Effector CD8-positive, alpha-beta T cell (primary cell): ENCODE data around the gene SRSF6.
"Not testable (repeated sequence)": the region's sequence is repeated elsewhere in the genome, so short reads cannot be mapped to it uniquely, and the experiment has no call there.

Experiments used
- DNase-seq: peaks from one replicate; lab custom pipeline; 2025; lab: John Stamatoyannopoulos, UW
- total RNA-seq, 4 experiments: gene quantifications; one replicate each; lab custom pipeline; 2026; lab: John Stamatoyannopoulos, UW

The SRSF6 gene
- total RNA-seq = 124 to 184 (median 157) reads per million in 4 experiments

DNA sequence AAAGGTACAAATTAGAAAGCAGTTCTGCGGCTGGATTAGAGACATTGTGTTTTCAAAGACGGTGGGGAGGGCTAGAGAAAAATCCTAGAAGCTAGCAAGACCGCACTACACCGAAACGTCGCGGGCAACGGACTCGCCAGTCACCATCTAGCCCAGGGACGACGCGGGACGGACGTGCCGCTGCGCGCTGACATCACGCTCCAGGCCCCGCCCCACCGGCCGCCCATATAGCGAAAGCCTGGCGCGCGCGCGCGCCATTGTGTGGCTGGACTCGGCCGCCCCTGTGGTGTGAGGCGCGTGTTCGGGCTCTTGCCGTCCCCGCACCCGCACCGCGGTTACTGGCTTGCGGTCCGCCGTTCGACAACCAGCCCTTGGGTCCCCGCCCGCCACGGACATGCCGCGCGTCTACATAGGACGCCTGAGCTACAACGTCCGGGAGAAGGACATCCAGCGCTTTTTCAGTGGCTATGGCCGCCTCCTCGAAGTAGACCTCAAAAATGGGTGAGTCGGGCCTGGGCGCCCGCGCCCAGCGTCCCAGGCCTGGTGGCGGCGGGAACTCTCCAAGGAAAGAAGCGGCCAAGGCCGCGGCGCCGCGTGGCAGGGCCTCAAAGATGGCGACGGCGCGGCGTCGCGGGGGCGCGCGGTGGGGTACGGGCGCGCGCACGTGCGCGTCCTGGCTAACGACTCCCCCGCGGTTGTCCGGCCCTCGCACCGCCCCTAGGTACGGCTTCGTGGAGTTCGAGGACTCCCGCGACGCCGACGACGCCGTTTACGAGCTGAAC lies at the start of gene SRSF6:
SRSF6 (plus strand) TSS at position 257 of the 782 bp plus-strand sequence; CDS start at position 395, 138 bp downstream.
- peak; percentile 86 for DNase-seq

DNA sequence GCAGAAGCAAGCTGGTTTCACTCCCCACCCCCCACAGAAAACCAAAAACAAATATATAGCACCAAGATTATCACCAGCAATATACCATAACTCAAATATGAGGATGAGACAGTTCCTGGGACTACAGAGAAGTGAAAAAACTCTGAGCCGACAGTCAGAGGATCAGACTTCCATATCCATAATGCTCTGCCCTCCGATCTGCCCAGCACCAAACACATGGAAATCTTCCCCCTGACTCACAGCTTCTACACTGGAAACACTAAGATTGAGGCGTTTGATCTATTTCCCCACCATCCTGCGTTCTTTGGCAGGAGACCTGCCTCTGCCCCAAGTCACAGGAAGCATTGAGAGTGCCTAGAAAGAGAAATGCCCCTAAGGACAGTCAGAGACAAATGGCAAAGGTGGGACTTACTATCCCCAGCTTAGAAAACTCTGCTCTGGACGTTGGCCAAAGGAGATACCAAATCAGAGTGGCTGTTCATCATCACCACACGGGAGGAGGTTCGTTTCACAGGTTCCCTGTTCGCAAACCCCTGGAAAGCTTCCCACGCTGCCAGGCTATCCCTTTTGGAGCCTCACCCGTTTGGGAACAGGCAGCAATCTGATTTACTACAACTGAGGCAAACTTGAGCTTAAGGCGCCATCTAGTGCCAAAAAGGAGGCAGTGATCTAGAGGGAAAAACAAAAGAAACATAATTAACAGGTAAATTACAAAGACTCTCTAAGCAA lies 48.7 kb upstream of the SRSF6 start:
- DNase-seq = no peak

DNA sequence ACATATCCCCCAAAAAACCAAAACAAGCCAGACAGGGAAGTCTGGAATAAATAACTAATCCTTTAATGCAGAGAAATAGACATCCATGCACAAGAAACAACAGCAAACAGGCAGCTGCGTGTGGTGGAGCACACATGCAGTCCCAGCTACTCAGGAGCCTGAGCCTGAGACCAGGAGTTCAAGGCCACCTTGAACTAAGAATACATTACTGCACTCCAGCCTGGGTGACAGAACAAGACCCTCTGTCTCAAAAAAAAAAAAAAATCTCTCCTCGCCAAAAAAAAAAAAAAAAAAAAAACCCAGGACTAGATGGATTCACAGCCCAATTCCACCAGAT lies 48.2 kb upstream of the SRSF6 start:
- DNase-seq = no peak

DNA sequence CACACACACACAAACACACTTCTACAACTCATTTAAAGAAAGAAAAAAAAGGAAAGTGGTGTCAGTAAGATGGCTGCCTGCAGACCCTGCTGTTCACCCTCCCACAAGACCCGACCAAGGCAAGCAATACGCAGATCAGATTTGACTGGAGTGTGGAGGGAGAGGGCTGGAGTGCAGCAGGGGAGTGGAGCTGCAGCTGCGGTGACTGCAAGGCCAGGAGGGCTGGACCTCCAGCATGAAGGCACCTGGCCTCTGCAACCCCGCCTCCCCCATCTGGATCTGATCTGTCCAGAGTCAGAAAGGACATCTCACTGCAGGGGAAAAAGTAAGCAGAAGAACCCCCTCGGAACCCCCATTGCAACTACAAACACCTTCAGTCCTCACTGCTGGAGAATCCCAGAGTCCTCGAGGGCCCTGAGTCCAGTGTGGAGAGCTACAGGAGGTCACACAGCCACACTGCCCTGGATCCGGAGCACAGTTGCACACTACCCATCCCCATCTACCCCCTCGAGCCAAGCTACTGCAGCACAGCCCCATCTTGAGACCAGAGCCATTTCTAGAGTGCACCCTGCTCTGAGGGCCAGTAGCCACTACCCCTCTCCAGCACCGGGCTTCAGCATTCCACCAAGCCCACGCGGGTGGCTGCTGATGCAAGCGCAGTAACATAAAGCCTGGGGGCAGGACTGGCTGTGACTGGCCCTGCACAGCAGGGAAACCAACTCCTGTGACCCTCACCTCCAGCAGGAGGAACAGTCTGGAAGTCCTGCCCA lies 41.9 kb upstream of the SRSF6 start:
- DNase-seq = no peak

DNA sequence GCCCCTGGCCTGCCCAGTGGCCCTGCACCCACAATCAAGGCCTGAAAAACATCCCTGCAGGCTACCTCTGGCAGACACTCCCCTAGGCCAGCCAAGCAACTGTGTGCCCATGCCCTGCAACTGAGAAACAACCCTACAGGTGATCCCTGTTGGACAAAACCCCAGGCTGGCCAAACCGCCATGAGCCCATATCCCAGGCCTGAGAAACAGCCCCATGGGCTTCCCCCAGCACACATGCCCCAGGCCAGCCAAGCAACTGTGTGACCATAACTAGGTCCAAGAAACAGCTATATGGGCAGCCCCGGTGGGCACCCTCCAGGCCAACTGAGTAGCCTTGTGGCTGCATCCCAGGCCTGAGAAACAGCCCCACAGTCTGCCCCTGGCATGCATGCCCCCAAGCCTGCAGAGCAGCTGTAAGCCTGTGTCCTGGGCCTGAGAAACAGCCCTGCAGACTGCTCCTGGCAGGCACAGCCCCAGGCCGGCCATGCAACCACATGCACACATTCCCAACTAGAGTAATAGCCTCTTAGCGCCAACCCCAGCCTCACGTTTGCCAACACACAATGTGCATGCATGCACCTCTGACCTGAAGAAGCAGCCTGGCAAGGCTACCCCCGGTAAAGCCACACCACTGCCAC lies 41.0 kb upstream of the SRSF6 start:
- no peak for DNase-seq

DNA sequence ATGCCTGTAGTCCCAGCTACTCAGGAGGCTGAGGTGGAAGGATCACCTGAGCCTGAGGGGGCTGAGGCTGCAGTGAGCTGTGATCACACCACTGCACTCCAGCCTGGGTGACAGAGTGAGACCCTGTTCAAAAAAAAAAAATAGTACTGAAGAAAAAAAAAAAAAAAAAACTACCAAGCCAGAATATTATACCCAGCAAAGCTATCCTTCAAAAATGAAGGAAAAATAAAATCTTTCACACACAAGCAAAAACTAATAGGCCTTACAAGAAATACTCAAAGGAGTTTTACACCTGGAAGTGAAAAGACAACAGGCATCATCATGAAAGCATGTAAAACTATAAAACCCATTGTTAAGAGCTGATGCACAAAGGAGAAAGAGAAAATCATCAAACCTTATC lies 37.5 kb upstream of the SRSF6 start:
- DNase-seq = no peak

DNA sequence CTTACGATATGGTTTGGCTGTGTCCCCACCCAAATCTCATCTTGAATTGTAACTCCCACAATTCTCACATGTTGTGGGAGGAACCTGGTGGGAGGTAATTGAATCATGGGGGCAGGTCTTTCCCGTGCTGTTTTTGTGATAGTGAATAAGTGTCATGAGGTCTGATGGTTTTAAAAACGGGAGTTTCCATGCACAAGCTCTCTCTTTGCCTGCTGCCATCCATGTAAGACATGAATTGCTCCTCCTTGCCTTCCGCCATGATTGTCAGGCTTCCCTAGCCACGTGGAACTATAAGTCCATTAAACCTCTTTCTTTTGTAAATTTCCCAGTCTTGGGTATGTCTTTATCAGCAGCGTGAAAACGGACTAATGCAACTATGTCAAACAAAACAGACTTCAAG lies 36.8 kb upstream of the SRSF6 start:
- DNase-seq = not testable (repeated sequence)

DNA sequence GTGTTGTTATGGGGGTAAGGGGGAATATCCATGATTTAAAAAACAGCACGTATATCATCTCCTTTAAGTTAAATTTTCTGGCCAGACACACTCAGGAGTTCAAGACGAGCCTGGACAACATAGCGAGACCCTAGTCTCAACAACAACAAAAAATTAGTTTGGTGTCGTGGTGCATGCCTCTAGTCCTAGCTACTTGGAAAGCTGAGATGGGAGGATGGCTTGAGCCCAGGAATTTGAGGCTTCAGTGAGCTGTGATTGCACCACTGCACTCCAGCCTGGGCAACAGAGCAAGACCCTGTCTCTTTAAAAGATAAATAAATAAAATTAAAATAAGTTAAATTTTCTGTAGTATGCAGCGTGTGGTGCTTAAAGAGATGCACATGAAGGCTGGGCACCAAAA lies 31.5 kb upstream of the SRSF6 start:
- no peak for DNase-seq

DNA sequence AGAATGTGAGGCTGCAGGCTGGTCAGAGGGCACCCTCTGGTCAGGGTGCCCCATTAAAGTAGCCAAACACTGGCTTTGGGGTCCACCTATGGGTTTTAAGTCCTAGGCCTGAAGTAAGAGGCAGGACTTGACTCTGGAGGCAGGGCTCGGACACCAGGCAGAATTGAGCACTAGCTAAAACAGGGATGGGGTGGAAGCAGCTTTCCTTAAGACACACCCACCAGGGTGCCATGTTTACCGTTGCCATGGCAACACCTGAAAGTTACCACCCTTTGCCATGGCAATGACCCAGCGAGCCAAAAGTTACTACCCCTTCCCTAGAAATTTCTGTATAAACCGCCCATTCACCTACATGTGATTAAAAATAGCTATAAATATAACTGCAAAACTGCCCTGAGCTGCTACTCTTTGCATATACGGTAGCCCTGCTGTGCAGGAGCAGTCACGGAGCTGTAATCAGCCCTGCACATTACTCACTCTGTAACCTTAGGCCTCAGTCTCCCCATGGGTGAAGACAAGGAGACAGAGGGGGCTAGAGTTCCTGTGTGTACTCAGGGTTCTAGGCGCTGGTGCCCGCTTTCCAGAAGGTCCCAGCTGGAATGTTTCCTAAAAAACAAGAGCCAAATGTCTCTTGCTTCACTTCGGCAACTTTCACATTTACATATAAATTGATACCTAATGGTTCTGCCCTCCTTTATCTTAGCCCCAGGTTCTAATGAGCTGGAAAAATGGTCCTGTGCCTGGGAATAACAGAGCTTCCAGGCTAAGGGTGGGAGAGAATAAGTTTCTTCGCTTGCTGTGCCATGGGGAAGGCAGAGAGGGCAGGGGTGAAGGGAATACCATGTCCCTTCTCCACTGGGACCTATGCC lies 27.2 kb upstream of the SRSF6 start:
- no peak for DNase-seq

DNA sequence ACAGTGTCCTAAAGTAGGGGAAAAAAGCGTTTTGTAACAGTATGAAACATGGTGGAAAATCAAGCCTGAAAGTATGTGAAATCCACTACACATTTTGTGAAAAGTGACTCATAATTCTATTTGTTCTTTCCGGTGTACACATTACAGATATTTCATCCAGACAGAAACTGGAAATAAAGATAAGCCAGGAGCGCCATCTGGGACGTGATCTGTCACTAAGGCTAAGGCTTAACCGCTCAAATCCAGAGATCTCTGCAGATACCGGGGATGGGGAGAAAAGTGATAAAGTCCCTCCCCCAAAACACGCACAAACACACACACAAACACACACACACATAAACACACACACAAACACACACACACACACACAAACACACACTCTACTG lies 26.6 kb upstream of the SRSF6 start:
- no peak for DNase-seq

DNA sequence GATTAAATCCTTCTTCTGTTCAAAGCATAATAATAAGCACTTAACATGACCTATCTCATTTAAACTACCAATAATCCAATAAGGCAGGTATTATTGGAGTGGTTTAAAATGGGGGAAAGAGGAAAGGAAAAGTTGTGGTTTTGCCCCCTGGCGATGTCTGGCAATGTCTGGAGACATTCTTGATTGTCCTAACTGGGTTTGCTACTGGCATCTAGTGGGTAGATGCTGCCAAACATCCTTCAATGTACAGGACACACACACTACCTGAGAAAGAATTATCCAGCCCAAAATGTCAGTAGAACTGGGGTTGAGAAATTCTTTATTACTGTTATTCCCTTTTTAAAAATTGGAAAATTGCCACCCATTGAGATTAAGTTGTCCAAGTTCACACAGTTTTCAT lies 25.2 kb upstream of the SRSF6 start:
- no peak for DNase-seq

DNA sequence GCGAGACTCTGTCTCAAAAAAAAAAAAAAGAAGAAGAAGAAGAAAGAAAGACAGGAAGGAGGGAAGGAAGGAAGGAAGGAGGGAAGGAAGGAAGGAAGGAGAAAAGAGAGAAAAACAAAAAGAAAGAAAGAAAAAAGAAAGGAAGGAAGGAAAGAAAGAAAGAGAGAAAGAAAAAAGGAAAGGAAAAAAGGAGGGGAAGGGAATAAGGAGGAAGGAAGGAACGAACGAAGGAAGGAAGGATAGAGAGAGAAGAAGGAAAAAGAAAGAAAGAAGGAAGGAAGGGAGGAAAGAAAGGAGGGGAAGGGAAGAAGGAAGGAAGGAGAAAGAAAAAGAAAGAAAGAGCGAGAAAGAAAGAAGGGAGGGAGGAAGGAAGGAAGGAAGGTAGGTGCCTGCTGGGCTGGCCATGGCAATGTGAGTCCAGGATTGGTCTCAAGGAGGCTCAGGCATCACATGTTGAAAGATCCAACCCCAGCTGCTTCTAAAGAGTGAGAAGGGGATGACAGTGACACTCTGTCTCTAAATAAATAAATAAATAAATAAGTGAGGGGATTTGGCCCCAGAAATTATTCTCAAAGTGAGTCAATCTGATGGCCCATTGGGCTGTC lies 24.3 kb upstream of the SRSF6 start:
- no peak for DNase-seq

DNA sequence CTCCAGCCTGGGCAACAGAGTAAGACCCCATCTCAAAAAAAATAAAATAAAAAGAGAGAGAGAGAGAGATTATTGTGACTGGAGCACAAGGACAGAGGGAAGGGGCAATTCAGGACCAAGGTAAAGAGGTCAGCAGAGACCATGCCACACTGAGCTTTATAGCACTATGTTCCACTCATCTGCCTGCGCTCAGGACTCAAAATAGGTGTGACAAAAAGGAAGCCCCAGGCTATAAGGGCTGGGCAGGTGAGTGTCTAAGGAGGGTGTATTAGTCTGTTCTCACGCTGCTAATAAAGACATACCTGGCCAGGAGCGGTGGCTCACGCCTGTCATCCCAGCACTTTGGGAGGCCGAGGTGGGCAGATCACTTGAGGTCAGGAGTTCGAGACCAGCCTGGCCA lies 23.1 kb upstream of the SRSF6 start:
- DNase-seq = no peak

DNA sequence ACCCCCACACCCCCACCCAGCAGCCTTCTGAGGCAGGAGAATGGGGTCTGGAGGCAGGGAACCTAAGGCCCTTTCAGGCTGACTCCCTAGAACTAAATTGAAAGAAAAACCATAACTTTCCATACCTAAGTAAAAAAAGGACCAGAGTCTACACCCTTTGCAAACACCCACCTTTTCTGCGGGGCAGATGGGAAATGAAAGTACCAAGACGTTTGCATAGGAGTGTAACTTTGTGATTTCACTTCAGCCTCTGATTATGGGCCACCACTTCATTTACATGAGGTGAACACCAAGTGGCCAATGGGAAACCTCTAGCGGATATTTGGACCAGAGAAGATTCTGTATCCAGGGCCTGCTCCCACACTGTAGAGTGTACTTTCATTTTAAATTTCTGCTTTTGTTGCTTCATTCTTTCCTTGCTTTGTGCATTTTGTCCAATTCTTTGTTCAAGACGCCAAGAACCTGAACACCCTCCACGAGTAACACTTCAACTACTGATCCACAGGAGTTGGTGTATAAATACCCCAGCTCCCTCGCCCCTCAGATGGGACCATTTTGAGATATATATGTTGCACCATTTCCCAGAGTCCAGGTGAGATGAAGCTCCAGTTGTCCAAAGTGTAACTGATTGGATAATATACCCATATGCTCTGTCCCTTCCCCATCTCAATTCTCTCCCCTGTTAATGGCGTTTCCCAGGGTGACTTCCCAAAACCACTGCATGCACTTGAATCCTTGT lies 18.9 kb upstream of the SRSF6 start:
- no peak for DNase-seq

DNA sequence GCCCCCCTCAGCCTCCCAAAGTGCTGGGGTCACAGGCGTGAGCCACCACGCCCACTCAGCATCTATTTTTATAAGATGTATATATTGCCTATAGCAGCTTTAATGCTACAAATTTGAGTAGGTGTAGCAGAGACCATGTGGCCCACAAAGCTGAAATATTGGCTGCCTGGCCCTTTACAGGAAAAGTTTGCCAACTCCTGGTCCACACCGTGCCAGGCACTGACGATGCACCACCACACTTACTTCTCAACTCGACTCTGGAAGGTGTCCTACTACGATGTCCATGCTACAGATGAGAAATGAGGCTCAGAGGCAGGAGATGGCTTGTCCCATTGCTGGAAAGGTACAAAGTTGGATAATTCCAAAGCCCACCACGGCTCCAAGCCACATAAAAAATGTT lies 17.2 kb upstream of the SRSF6 start:
- no peak for DNase-seq

DNA sequence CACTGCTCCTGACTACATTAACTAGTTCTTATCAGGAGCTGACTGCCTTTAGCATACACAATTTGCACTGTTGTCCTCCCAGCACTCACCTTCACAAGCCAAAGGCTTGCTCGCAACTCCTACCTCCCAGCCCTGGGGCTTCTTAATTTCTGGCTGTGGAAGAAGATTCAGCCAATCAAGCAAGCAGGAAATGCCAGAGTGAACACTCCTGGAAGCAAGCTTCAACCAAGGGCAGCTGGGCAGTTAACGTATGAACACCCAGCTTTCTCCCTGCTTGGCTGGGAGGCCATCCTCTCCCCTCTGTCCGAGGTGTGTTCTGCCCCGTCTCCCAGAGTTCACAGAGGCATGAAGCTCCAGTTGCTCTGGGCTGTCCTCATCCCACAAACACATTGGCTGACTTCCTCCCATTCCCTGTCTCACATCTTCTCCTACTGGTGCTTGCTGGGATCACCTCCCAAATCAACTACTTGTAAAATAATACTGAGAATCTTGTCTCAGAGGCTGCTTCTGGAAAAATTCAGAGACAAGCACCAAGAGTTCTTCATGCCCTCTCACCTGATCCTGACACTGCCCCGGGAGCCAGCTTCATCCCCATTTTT lies 15.3 kb upstream of the SRSF6 start:
- no peak for DNase-seq

DNA sequence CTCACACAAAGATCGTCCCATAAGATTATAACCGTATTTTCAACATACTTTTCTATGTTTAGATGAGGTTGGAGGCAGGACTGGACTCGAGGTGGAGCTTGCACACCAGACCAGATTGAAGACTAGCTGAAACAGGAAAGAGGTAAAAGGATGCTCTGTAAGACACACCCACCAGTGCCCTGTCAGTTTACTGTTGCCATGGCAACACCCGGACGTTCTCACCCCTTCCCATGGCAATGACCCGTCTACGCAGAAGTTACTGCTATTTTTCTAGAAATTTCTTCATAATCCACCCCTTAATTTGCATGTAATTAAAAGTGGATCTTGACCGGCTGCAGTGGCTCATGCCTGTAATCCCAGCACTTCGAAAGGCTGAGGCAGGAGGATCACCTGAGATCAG lies 13.6 kb upstream of the SRSF6 start:
- DNase-seq = no peak

DNA sequence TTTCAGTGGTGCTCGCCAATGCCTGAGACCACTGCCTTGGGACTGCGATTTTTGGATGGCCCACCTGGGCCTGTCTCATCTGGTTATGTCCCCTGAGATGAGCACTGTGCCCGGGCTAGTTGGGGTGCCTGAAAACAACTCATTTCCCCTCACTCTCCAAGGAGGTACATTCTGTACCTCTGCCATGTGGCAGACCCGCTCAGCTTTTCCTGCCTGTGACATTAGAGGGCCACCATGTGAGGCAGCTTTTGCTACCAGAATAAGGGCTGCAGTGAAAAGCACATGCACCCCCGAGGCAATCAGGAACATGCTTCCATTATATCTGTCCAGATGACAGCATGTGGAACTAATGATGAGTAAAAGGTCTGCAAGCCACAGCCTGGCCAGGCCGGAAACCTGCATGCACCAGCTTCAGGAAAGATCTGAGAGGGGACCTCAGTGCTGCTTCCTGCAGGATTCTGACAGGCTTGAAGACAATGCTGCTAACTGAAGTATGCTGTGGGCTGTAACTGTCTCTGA lies 11.3 kb upstream of the SRSF6 start:
- no peak for DNase-seq

DNA sequence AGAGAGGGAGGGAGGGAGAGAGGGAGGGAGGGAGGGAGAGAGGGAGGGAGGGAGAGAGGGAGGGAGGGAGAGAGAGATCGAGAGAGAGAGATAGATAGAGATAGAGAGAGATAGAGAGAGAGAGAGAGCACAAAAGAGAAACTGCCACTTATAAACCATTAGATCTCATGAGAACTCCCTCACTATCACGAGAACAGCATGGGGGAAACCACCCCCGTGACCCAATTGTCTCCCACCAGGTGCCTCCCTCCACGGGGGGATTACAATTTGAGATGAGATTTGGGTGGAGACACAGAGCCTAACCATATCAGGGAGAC lies 9.3 kb upstream of the SRSF6 start:
- not testable (repeated sequence) for DNase-seq
